SK-N-MC (cell line): ENCODE results near the gene PTPRG.

ENCODE experiments used
- DNase-seq: peaks from one replicate; pipeline ENCODE4 v3.0.0-alpha.2; 2011; ENCODE audit warnings: low read depth, low spot score
- H3K27ac ChIP-seq: fragments of 200-600 bp; sonication (generic); 2 replicates; pipeline ENCODE4 v1.5.1; 2016; ENCODE audit warnings: mixed run types
- H3K36me3 ChIP-seq: fragments of 200-600 bp; sonication (generic); 2 replicates; pipeline ENCODE4 v1.6.1; 2017; ENCODE audit warnings: antibody characterized with exemption, low read length, mixed read lengths; ENCODE audit not compliant: insufficient read depth
- H3K4me3 ChIP-seq: fragments of 200-600 bp; sonication (generic); 2 replicates; pipeline ENCODE4 v1.5.1; 2016
- H3K9ac ChIP-seq: fragments of 200-600 bp; sonication (generic); 2 replicates; pipeline ENCODE4 v1.8.0; 2017; ENCODE audit warnings: mixed run types, mixed read lengths; ENCODE audit not compliant: insufficient read length
- H3K9me3 ChIP-seq: fragments of 200-600 bp; sonication (generic); 2 replicates; pipeline ENCODE4 v1.6.1; 2017; ENCODE audit warnings: low read depth, mild to moderate bottlenecking, antibody characterized with exemption, low read length, moderate library complexity, mixed read lengths
- EZH2 ChIP-seq: fragments of 200-600 bp; sonication (generic); IDR thresholded peaks from one replicate; pipeline ENCODE4 v1.6.1; 2017; ENCODE audit warnings: antibody characterized with exemption
- FOXP2 ChIP-seq: optimal IDR thresholded peaks from 2 replicates; pipeline ENCODE3; 2011; ENCODE audit warnings: mild to moderate bottlenecking, moderate library complexity; ENCODE audit not compliant: insufficient read depth; ENCODE audit errors: extremely low read length, control extremely low read depth
- POLR2AphosphoS5 ChIP-seq: IDR thresholded peaks from 2 replicates; pipeline ENCODE4 v1.6.1; 2012; ENCODE audit warnings: mild to moderate bottlenecking, low read depth, low read length, borderline replicate concordance

The PTPRG gene

GRCh38 chr3:61761694-61762430 is 200.5 kb downstream of the PTPRG start:
- TF ChIP-seq EZH2 = no peak
- TF ChIP-seq POLR2AphosphoS5 = no peak
- no peak for TF ChIP-seq FOXP2
- no peak overlapping the region for H3K4me3 ChIP-seq
- no peak overlapping the region for H3K27ac ChIP-seq
- H3K9me3 ChIP-seq = no peaks in the 10 kb centered on the region
- DNase-seq = no peak
- H3K36me3 ChIP-seq = no peaks in the 10 kb centered on the region
- H3K9ac ChIP-seq = no peak overlapping the region

GRCh38 chr3:61765157-61765876 is 203.9 kb downstream of the PTPRG start:
- no peak for TF ChIP-seq POLR2AphosphoS5
- no peak for TF ChIP-seq FOXP2
- no peak for TF ChIP-seq EZH2
- H3K9ac ChIP-seq = no peak overlapping the region
- DNase-seq = no peak

GRCh38 chr3:61768284-61769037 is 207.1 kb downstream of the PTPRG start:
- no peak for DNase-seq
- H3K36me3 ChIP-seq = no peaks in the 10 kb centered on the region
- H3K9me3 ChIP-seq = no peaks in the 10 kb centered on the region
- H3K27ac ChIP-seq = no peak overlapping the region
- TF ChIP-seq EZH2 (no peak), FOXP2 (no peak)
- no peak overlapping the region for H3K9ac ChIP-seq
- H3K4me3 ChIP-seq = no peak overlapping the region

More at GRCh38 chr3:61765157-61765876, 203.9 kb downstream of the PTPRG start:
- Histone ChIP-seq H3K9me3 (no peaks in the 10 kb centered on the region), H3K36me3 (no peaks in the 10 kb centered on the region), H3K4me3 (no peak overlapping the region), H3K27ac (no peak overlapping the region)

GRCh38 chr3:61769266-61769990 is 208.1 kb downstream of the PTPRG start:
- H3K36me3 ChIP-seq = no peaks in the 10 kb centered on the region
- H3K27ac ChIP-seq = no peak overlapping the region
- DNase-seq = no peak
- no peaks in the 10 kb centered on the region for H3K9me3 ChIP-seq
- TF ChIP-seq EZH2 (no peak), POLR2AphosphoS5 (no peak), FOXP2 (no peak)
- no peak overlapping the region for H3K9ac ChIP-seq
- H3K4me3 ChIP-seq = no peak overlapping the region

- no peak overlapping the region for H3K27ac ChIP-seq
- no peaks in the 10 kb centered on the region for H3K9me3 ChIP-seq
- no peak for DNase-seq
- no peak overlapping the region for H3K9ac ChIP-seq
- H3K36me3 ChIP-seq = no peaks in the 10 kb centered on the region
- no peak overlapping the region for H3K4me3 ChIP-seq
- TF ChIP-seq EZH2 = no peak
- no peak for TF ChIP-seq FOXP2
- no peak for TF ChIP-seq POLR2AphosphoS5
Observed at GRCh38 chr3:61771976-61772375, 210.6 kb downstream of the PTPRG start.

GRCh38 chr3:61772456-61772855 is 211.1 kb downstream of the PTPRG start:
- no peak overlapping the region for H3K4me3 ChIP-seq
- H3K36me3 ChIP-seq = no peaks in the 10 kb centered on the region
- no peak overlapping the region for H3K9ac ChIP-seq
- H3K9me3 ChIP-seq = no peaks in the 10 kb centered on the region
- TF ChIP-seq POLR2AphosphoS5 (no peak), EZH2 (no peak), FOXP2 (no peak)
- no peak overlapping the region for H3K27ac ChIP-seq
- DNase-seq = no peak

GRCh38 chr3:61774279-61774890 is 213.0 kb downstream of the PTPRG start:
- TF ChIP-seq POLR2AphosphoS5 = no peak
- no peak for TF ChIP-seq EZH2
- TF ChIP-seq FOXP2 = no peak
- H3K36me3 ChIP-seq = no peaks in the 10 kb centered on the region
- H3K9me3 ChIP-seq = no peaks in the 10 kb centered on the region
- DNase-seq = no peak
- no peak overlapping the region for H3K27ac ChIP-seq
- H3K4me3 ChIP-seq = no peak overlapping the region
- no peak overlapping the region for H3K9ac ChIP-seq
